Measurements from ENCODE around the gene CHRNA5.
A peak's percentile ranks its signal among the peaks of the same experiment; 100 is the strongest.
"Not testable (repeated sequence)": the region's sequence is repeated elsewhere in the genome, so short reads cannot be mapped to it uniquely, and the experiment has no call there.

CHRNA5 gene

GRCh38 chr15:78565951-78566774 is 843 bp downstream of the CHRNA5 start:
- DNase-seq (ENCODE audit: low read depth in 3 of 3), result no peak

GRCh38 chr15:78567531-78567930 is 2.2 kb downstream of the CHRNA5 start:
- no peak for DNase-seq (ENCODE audit: low read depth in 3 of 3)

DNA sequence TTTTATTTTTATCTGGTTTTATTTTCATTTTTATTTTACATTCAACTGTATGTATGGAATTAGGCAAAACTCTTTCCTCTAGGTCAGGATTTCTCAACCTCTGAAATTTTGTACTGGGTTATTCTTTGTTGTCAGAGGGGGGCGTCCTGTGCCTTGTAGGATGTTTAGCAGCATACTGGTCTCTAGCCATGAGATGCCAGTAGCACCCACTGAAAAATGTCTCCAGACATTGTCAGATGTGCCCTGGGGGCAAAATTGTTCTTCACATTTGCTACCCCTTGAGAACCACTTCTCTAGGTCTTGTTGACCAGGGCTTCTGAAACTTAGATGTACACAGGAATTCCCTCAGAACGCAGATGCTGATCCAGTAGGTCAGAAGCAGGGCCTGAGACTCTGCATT is 5.4 kb downstream of the CHRNA5 start:
- no peak for DNase-seq (ENCODE audit: low read depth in 3 of 3)

DNA sequence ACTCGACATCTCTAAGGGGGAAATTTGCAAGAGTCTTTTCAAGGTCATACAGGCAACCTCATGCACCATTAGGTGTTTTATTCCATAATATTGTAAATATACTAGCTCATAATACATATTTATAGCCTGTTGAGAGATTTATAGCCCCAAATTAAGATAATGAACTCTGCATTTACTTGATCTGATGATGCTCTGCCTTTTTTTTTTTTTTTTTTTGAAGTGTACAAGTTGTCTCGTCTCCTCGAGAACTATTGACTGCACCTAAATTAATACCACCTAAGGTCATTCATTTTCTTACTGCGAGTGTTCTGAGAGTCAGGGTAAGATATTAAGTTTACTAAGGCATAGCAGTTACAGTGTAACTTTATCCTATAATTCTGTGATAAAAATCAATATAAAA is 6.1 kb downstream of the CHRNA5 start:
- DNase-seq (ENCODE audit: low read depth in 3 of 3), result no peak

DNA sequence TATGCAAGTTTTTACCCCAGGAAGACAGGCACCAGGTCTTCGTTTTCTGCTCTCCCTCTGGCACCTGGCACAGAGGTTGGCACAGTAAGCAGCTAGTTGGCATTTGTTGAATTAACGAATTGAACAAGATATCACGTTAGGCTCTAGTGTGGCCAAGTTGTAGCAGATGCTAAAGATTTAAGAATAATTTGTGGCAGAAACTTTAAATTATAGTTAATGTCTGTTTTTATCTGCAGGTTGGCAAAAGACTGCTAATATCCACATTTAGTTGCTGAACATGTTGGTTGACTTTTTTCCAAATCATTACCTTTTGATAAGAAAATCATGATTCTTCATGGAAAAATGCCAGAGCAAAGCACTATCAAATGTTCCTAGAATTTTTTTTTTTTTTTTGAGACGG is 8.1 kb downstream of the CHRNA5 start:
- no peak for DNase-seq (ENCODE audit: low read depth in 3 of 3)

DNA sequence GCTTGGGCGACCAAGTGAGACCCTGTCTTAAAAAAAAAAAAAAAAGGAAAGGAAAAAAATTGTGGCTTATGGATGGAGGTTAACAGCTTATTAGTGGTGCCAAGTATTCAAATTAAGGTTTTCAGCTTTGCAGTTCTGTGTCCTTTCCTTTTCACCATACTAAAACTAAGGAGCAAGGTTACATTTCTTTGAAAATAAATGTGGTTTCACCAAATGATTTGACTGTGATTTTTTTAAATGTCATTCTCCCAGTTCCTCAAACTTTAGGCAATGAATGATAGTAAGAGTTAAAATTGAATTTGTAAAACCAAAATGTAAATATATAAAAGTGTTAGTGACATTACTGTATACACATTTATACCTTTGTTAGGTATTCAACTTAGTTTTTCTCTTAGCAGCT is 9.6 kb downstream of the CHRNA5 start:
- DNase-seq (ENCODE audit: low read depth in 3 of 3), result no peak

GRCh38 chr15:78597583-78597982 is 32.3 kb downstream of the CHRNA5 start:
- DNase-seq (ENCODE audit: low read depth in 3 of 3), result no peak

DNA sequence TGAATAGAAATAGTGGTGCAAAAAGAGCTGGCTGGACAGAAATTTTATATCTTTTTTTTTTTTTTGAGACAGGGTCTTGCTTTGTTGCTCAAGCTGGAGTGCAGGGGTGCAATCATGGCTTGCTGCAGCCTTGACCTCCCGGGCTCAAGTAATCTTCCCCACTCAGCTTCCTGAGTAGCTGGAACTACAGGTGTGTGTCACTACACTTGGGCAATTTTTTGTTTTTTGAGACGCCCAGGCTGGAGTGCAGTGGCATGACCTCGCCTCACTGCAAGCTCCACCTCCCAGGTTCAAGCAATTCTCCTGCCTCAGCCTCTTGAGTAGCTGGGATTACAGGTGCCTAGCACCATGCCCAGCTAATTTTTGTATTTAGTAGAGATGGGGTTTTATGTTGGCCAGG is 33.0 kb downstream of the CHRNA5 start:
- DNase-seq (ENCODE audit: low read depth in 3 of 3), result no peak

GRCh38 chr15:78599189-78599588 is 33.9 kb downstream of the CHRNA5 start:
- DNase-seq (ENCODE audit: low read depth in 3 of 3), result no peak

GRCh38 chr15:78603467-78603866 is 38.1 kb downstream of the CHRNA5 start:
- no peak for DNase-seq (ENCODE audit: low read depth in 3 of 3)

GRCh38 chr15:78604420-78604819 is 39.1 kb downstream of the CHRNA5 start:
- DNase-seq (ENCODE audit: low read depth in 3 of 3), result no peak

DNA sequence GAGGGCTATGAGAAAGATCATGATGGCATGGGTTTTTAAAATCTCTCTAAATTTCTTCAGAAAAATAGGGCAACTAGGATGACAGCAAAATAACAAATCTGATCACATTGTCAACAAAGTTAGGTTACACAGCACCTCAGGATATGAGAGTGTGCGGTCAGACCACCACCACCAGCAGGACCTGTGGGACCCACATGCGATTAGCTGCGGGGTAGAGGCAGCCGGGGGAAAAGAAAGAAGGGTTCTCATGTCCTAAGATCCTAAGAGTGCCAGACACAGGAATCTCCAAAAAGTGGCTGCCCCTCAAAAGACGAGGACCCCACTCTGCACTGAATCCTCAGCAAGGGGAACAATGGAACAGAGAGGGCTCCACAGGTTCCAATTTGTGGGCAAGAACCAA is 39.9 kb downstream of the CHRNA5 start:
- no peak for DNase-seq (ENCODE audit: low read depth in 3 of 3)

DNA sequence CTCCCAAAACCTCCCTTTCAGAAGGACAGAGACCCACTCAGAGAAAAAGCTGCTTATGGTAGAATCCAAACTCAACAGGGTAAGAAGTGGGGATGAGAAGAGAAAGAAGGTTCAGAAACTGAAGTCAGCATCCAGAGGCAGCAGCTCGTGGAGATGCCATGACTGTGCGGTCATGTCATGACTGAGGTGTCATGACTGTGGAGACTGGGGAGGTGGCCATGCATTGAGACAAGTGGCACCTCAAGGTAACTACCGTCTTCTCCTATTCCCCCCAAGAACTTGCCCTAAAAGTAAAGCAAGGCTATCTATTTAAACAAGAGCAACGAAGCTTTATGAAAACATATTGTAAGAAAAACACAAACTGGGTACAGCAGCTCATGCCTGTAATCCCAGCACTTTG is 40.4 kb downstream of the CHRNA5 start:
- no peak for DNase-seq (ENCODE audit: low read depth in 3 of 3)

- DNase-seq (ENCODE audit: low read depth in 3 of 3), result not testable (repeated sequence)
Measured at GRCh38 chr15:78609551-78609950, 44.2 kb downstream of the CHRNA5 start.

DNA sequence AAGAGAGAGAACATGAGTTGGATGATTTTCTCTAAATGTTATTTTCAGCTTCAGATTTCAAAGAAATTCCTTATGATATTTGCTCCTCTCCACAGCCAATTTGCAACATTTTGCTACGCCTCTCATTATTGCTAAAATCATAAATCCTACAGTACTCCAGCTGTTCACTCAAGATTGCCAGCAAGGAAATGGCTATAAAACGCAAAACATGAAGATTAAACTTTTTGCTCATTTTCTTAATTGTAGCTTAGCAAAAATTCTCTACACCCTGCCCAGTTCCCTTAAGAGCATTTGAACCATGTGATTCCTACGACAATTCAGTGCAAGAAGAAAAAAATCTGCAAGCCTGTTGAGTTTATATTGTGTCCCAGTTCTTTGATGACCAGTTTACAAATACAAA is 48.7 kb downstream of the CHRNA5 start:
- no peak for DNase-seq (ENCODE audit: low read depth in 3 of 3)

DNA sequence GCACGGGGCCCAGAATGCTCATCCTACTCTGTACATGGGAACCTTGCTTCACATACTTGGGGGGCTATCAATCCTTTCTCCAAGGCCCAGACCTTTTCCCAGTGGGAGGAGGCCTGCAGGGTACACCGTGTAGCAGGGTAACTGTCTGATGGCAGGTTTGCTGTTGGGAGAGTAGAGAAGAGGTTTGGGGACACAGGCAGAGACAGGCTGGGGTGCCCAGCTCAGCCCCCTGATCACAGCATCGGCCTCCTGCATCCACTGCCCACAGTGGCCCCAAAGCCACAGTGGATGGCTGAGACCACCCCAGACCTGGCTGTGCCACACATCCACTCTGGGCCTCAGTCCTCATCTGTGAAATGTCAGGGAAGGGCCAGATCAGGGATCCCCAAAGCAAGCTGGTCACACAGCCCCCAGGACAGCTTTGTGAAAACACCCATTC is 49.9 kb downstream of the CHRNA5 start:
- DNase-seq (ENCODE audit: low read depth in 3 of 3), result no peak

DNA sequence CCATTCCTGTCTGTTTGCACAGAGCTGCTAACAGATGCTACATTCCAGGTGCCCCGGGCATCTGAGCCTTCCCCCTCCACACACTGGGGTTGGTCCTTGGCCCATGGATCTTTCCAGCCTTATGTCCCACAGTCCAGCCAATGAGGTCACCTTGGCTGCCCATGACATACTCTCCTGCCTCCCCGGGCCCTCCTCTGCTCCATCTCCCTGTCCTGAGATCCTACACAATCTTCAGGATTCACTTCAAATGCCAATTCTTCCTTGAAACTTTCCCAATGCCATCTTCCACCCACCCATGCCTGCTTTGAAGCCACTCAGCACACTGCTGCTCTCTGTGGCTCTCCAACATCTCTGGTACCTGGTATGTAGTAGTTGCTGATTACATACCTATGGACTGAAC is 51.2 kb downstream of the CHRNA5 start:
- no peak for DNase-seq (ENCODE audit: low read depth in 3 of 3)

DNA sequence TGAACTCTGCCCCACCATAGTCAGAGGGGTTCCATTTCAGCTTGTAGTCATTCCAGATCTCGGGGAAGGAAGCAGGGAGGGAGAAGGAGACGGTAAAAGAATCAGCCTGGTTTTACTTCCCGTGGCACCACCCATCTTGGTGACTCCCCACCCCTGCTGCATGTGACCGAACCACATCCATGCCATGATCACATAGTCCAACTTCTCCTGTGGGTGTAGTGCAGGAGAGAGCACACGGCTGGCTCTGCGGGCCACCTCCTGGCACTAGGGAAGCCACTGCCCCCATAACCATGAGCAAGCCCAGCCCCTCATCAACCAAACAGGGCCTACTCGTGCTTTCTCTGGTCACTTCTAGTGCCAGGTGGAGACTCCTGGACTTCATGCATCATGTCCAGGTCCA is 51.8 kb downstream of the CHRNA5 start:
- no peak for DNase-seq (ENCODE audit: low read depth in 3 of 3)

GRCh38 chr15:78617516-78617915 is 52.2 kb downstream of the CHRNA5 start:
- no peak for DNase-seq (ENCODE audit: low read depth in 3 of 3)

DNA sequence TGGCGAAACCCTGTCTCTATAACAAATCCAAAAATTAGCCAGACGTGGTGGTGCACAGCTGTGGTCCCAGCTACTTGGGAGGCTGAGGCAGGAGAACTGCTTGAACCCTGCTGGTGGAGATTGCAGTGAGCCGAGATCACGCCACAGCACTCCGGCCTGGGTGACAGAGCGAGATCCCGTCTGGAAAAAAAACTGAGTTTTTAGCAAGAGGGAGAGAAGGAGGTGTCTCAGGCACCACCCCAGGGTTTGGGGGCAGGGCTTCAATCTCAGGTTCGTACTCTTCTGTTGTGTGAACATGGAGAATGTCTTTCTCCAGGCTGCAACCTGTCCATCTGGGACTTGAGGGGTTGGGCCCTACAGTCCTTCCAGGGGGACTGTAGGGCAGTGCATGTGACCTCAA is 52.7 kb downstream of the CHRNA5 start:
- no peak for DNase-seq (ENCODE audit: low read depth in 3 of 3)

DNA sequence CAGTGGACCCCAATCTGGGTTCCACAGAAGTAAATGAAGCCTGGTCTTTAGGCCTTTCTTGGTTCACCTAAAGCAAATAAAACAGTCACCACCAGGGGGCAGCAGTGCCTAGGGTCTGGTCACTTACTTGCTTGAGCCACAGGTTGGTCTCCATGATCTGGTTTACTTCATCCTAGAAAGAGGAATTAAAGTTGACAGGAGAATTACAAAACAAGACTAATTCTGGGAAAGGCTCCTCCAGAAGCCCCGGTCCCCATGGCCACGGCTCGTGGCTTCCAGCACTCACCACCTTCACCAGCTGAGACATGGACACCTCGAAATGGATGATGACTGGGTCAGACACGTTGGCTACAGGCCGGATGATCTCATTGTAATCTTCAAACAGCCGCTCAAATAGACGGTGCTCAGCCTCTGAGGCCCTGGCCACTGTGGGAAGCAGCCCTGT is 53.2 kb downstream of the CHRNA5 start:
- DNase-seq (ENCODE audit: low read depth in 3 of 3), result peak; percentile 63 to 83 (median 83)

GRCh38 chr15:78619022-78619950 is 54.0 kb downstream of the CHRNA5 start:
- no peak for DNase-seq (ENCODE audit: low read depth in 3 of 3)

GRCh38 chr15:78620021-78620526 is 54.8 kb downstream of the CHRNA5 start:
- no peak for DNase-seq (ENCODE audit: low read depth in 3 of 3)

All from stimulated activated CD4-positive, alpha-beta T cell treated with anti-CD3 and anti-CD28 coated beads, TNF-alpha, amount 100 ng/mL, for 48 hours (primary cell).